Hepatocyte (in vitro differentiated cells): ENCODE measurements around the gene CYTL1.

Experiments used
- CTCF ChIP-seq: fragments of 200-600 bp; sonication (generic); IDR thresholded peaks from 2 replicates; pipeline ENCODE4 v1.5.1; 2016; ENCODE audit warnings: antibody characterized with exemption, mild to moderate bottlenecking; ENCODE audit not compliant: poor library complexity
- EZH2 ChIP-seq: fragments of 200-600 bp; sonication (generic); IDR thresholded peaks from 2 replicates; pipeline ENCODE4 v1.6.1; 2016; ENCODE audit warnings: antibody characterized with exemption, mild to moderate bottlenecking, borderline replicate concordance
- EZH2phosphoT487 ChIP-seq: fragments of 200-600 bp; sonication (generic); IDR thresholded peaks from one replicate; pipeline ENCODE4 v1.6.1; 2018; ENCODE audit warnings: antibody characterized with exemption, mild to moderate bottlenecking, low read depth, moderate library complexity; ENCODE audit not compliant: unreplicated experiment, severe bottlenecking

GRCh38 chr4:4971796-4972195 lies 47.5 kb downstream of the CYTL1 start:
- TF ChIP-seq CTCF: no peak
- TF ChIP-seq EZH2phosphoT487: no peak
- TF ChIP-seq EZH2: no peak
